WI38 (cell line): ENCODE results near the gene EPHA3.

ENCODE experiments used
- H3K4me3 ChIP-seq: 2 replicates; pipeline ENCODE4 v1.5.1; 2011; ENCODE audit warnings: low read depth, mild to moderate bottlenecking, control low read depth, low read length
- CTCF ChIP-seq: IDR thresholded peaks from 2 replicates; pipeline ENCODE4 v1.5.1; 2012; ENCODE audit warnings: low read depth, mild to moderate bottlenecking, control low read depth, low read length

EPHA3 gene

GRCh38 chr3:89165636-89166263 is 58.3 kb downstream of the EPHA3 start:
- H3K4me3 ChIP-seq: no peak overlapping the region
- no peak for TF ChIP-seq CTCF

GRCh38 chr3:89171687-89172545 is 64.5 kb downstream of the EPHA3 start:
- H3K4me3 ChIP-seq: no peak overlapping the region
- TF ChIP-seq CTCF: no peak

GRCh38 chr3:89173546-89173945 is 66.1 kb downstream of the EPHA3 start:
- H3K4me3 ChIP-seq: no peak overlapping the region
- no peak for TF ChIP-seq CTCF

GRCh38 chr3:89179355-89180001 is 72.1 kb downstream of the EPHA3 start:
- TF ChIP-seq CTCF: no peak
- H3K4me3 ChIP-seq: no peak overlapping the region

- no peak overlapping the region for H3K4me3 ChIP-seq
- TF ChIP-seq CTCF: no peak
Measured at GRCh38 chr3:89180334-89180733, 72.9 kb downstream of the EPHA3 start.

GRCh38 chr3:89182056-89182455 is 74.6 kb downstream of the EPHA3 start:
- no peak overlapping the region for H3K4me3 ChIP-seq
- TF ChIP-seq CTCF: no peak
